ENCODE measurements around the gene CTNND1. TPM values are rescaled to one million over a fixed set of nuclear protein-coding genes. Genes with fewer than 3 reads are reported as not detected.

CTNND1 gene
- total and polyA plus RNA-seq, 2 of the 4 experiments (the other 2 are of a cell fraction) = 88.5 to 229 TPM

GRCh38 chr11:57732661-57733060 lies 28.9 kb upstream of the CTNND1 start:
- Histone ChIP-seq H3K9ac (ENCODE audit: low read depth, low read length) (no peak overlapping the region), H3K18ac (ENCODE audit: low read depth, low read length) (no peak overlapping the region), H4K91ac (ENCODE audit: insufficient read depth, low read depth, low read length) (no peak overlapping the region), H3K9me3 (ENCODE audit: control insufficient read depth, insufficient read depth, low read length) (no peaks in the 10 kb centered on the region), H3K56ac (ENCODE audit: extremely low read depth, insufficient read depth, low read length) (no peak overlapping the region), H2BK15ac (ENCODE audit: low read depth, low read length) (no peak overlapping the region), H2AK9ac (replicated peaks; ENCODE audit: low read depth, low read length, poor library complexity) (no peak overlapping the region), H3K27me3 (ENCODE audit: control insufficient read depth, insufficient read depth, low read length) (no peaks in the 10 kb centered on the region), H4K5ac (ENCODE audit: low read depth, low read length) (no peak overlapping the region), H2AK5ac (ENCODE audit: low read depth, low read length) (no peak overlapping the region), H2AFZ (replicated peaks; ENCODE audit: low read length, poor library complexity) (no peak overlapping the region), H3K4me1 (ENCODE audit: control insufficient read depth, insufficient read depth, low read length) (no peaks in the 10 kb centered on the region), H4K20me1 (ENCODE audit: insufficient read depth, low read length) (peaks cover 7% of the 10 kb centered on the region; the same call in 1 of the 2 replicates), H3K27ac (ENCODE audit: insufficient read depth, low read length) (no peak overlapping the region), H3K36me3 (ENCODE audit: control insufficient read depth, insufficient read depth, low read length) (peaks cover under 1% of the 10 kb centered on the region), H3K79me1 (ENCODE audit: low read depth in 1 of 2, low read length in 2 of 2) (peaks cover 32 to 41% of the 10 kb centered on the region in 2 experiments), H3K9me1 (ENCODE audit: insufficient read depth, low read length) (no peaks in the 10 kb centered on the region), H4K8ac (ENCODE audit: low read depth in 2 of 2, low read length in 2 of 2) (no peak overlapping the region; a peak in 1 of 4 replicates), H3K23ac (ENCODE audit: low read depth, low read length) (no peak overlapping the region), H2BK5ac (ENCODE audit: low read depth, low read length, poor library complexity, severe bottlenecking) (no peak overlapping the region), H3K4me2 (ENCODE audit: low read depth, low read length) (no peak overlapping the region), H3K4me3 (ENCODE audit: insufficient read depth, low read depth, low read length) (no peak overlapping the region), H3K4ac (ENCODE audit: low read depth, low read length) (no peak overlapping the region), H2BK20ac (ENCODE audit: low read depth, low read length) (no peak overlapping the region), H2BK120ac (ENCODE audit: low read depth, low read length) (no peak overlapping the region), H3K14ac (replicated peaks; ENCODE audit: low read depth, low read length) (no peak overlapping the region)
- intact Hi-C loops (cut with micrococcal nuclease) (no loop called here), dilution Hi-C loops (cut with HindIII; ENCODE audit: low sequenced_read_pairs, unreplicated experiment) (no loop called here), in situ Hi-C loops (cut with MboI; ENCODE audit: low sequenced_read_pairs) (no loop called here)
- POLR2A ChIA-PET (ENCODE audit: unreplicated experiment) = no interaction called here
- CTCF ChIA-PET = interaction anchor here (0.6 to 0.7 kb wide), 2 partner anchors 97 to 165 kb away, joined by 3 read pairs; no protein-coding TSS in a partner anchor
- no TSS peak for BruUV-seq (replicated peaks)
- no CpG with 5 or more reads among the region's 1 CpG for WGBS, 2 experiments (ENCODE audit: extremely low coverage in 2 of 2, insufficient read length in 1 of 2)
- DNase-seq (no peak), ATAC-seq (ENCODE audit: low read depth) (no peak)
- TF ChIP-seq CTCF (conservative IDR thresholded peaks at IDR 0.05; ENCODE audit: low read depth, low read length) (no peak), CHD1 (IDR thresholded peaks at IDR 0.05; ENCODE audit: low read depth, low read length) (no peak)

Data from IMR-90 (cell line).